Stimulated activated CD4-positive, alpha-beta T cell treated with anti-CD3 and anti-CD28 coated beads, Interleukin-1b, Interleukin-23, amount 100 ng/mL, for 24 hours (primary cell): ENCODE data around the gene CDC37L1.

Experiments used
- DNase-seq, 4 experiments: peaks; one replicate each; pipeline ENCODE4 v3.0.0-alpha.2; 2020; ENCODE audit warnings: low read depth in 4 of 4, low spot score in 1 of 4

Gene CDC37L1

GRCh38 chr9:4668604-4669003, 10.8 kb upstream of the CDC37L1 start:
- DNase-seq: no peak

DNA sequence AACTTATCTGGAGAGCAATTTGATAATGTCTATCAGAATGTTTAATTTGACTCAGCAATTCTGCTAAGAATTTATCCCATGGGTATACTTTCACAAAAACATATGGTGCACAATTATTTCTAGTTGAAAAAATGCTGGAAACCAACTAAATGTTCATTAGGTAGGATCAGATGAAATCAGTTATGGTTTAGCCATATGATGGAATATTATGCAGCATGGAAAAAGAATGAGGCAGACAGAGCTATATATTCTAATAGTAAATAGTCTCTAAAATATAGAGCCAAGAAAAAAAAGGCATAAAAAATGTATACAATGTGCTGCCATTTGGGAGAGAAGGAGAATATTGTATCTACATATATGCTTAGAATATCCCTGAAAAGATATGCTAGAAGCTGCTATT, 9.5 kb upstream of the CDC37L1 start:
- no peak for DNase-seq

DNA sequence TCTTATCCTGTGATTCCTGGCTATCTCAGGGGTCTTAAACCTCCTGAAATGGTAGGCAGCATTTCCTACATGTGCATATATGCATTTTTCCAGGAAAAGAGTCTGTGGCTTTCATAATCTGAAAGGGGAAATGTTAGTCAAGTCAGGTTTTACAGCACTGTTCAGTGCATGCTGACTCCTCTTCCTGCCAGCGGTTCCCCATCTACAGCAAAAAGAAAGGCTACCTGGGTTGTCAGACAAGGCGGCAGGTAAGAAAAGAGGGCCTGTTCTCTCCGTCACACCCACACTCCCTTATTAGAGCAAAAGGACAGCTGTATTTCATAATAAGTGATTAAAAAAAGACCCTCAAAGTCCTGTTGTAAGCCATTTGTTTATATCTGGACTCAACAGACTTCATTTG, 8.8 kb upstream of the CDC37L1 start:
- DNase-seq: no peak

DNA sequence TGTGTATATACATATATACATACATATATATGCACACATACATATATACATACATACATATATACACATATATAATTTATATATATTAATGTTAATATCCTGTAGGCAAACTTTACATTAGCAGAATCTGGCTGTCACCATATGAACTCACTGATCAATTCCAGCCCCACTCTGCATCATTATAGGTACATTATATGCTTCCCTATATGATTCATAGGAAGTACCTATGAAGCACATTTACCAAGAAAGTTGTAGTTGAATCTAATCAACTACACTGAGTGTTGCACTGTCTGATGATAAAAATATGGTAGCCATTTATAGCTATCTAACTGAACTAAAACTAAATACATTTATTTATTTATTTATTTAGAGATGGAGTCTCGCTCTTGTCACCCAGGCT, 7.6 kb upstream of the CDC37L1 start:
- DNase-seq: no peak

- DNase-seq: no peak
These were observed 4.6 kb upstream of the CDC37L1 start for GRCh38 chr9:4674783-4675182.

DNA sequence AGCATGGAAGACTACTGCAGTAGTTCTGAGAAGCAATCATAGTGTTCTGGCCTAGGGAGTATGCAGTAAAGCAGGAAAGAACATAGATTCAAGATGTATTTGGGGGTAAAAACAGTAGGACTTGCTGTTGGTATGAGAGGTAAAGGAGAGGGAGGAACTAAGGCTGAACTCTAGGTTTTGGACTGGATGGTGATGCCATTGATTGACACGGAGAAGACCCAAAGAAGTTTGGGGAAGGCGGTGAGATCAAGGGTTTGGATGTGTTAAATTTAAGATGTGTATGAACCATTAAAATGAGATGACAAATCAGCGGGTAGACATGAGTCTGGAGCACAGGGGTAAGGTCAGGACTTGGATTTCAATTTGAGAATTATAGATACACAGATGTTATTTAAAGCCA, 2.0 kb upstream of the CDC37L1 start:
- DNase-seq: no peak

GRCh38 chr9:4678679-4679267, 596 bp upstream of the CDC37L1 start:
- DNase-seq: no peak

GRCh38 chr9:4680173-4680525, 780 bp downstream of the CDC37L1 start:
- DNase-seq: no peak

- no peak for DNase-seq
These were observed 1.4 kb downstream of the CDC37L1 start for GRCh38 chr9:4680750-4681149.

DNA sequence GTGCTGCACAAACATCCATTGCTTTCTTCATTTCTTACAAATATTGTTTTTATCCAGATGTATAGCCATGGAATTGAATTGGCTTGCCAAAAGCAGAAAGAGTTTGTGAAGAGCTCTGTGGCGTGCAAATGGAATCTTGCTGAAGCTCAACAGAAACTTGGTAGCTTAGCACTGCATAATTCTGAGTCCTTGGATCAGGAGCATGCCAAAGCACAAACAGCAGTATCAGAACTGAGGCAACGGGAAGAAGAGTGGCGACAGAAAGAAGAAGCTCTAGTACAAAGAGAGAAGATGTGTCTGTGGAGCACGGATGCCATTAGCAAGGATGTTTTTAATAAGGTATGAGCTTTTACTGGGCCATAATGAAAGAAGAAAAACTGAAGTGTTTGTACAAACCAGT, 5.5 kb downstream of the CDC37L1 start:
- DNase-seq: no peak

DNA sequence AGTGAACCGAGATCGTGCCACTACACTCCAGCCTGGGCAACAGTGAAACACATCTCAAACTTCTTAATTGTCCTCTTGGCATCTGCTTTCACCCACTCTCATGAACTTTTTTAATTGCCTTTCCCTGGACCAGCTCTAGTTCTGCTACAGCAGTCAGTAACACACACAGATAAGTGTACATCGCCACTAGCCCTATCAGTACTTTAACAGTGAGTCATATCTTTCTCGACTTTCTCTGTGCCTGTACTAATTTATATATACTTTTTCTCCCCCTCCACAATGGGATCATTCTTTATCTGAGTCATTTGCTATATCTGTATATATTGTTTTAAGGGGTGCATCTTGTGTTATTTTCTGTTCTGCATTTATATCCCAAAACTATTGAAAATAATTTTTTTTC, 6.7 kb downstream of the CDC37L1 start:
- no peak for DNase-seq

DNA sequence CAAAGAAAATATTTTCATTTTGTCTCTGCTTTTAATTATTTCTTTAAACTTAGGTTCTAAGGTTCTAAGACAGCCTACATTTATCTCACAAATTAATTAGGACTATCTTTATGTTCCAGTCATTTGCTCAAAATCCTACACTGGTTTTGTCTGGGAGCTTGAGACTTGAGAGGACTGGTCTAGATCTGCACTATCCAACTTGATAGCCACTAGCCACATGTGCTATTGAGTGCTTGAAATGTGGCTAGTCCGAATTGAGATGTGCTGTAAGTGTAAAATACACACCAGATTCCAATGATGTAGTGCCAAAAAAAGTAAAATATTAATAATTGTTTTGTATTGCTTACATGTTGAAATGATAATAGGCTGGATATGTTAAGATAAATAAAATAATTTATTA, 7.2 kb downstream of the CDC37L1 start:
- no peak for DNase-seq

DNA sequence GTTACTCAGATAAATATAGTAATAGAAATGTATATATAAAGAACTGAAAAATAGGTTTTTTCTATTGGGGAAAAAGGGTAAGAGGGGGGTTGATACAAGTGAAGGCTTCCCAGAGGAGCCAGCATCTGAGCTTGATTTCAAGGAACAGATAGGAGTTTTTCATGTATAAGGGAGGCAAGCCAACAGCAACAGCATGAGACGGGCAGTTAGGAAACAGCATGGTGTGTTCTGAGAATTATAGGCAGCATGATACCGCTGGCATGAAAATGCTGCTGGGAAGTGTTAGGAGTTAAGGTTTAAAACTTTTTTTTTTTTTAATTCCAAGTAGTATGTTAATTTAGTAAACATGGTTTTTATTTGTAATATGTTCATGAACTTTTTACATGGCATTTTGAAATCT, 9.7 kb downstream of the CDC37L1 start:
- DNase-seq: no peak

GRCh38 chr9:4689687-4690104, 10.3 kb downstream of the CDC37L1 start:
- DNase-seq: no peak

DNA sequence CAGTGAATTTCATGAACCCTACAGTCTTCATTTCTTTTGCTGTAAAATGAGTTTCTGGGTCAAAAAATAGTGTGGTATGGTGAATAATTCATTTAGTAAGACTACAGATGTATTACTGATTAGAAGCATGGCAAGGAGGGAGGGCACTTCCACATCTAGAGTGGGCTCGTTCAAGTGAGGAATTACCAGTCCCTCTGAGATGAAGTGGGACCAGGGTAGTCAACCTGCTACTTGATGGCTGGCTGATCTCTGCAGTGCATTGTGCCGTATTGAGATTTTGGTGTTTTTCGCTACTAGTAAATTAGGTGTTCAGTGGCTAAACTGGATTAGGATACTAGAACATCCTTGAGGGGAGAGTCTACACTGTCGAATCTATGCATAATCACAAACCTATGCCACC, 10.8 kb downstream of the CDC37L1 start:
- no peak for DNase-seq

GRCh38 chr9:4691795-4692194, 12.4 kb downstream of the CDC37L1 start:
- DNase-seq: no peak

DNA sequence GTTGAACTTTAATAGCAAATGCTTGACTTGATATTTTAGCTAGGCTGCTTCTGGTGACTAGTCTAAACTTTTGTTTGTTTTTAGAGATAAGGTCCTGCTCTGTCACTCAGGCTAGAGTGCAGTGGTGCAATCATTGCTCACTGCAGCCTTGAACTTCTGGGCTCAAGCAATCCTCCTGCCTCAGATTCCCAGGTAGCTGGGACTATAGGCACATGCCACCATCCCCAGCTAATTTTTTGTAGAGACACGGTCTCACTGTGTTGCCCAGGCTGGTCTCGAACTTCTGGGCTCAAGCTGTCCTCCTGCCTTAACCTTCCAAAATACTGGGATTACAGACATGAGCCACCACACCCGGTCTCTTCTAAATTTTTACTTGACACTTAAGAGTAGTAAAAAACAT, 20.7 kb downstream of the CDC37L1 start:
- no peak for DNase-seq

DNA sequence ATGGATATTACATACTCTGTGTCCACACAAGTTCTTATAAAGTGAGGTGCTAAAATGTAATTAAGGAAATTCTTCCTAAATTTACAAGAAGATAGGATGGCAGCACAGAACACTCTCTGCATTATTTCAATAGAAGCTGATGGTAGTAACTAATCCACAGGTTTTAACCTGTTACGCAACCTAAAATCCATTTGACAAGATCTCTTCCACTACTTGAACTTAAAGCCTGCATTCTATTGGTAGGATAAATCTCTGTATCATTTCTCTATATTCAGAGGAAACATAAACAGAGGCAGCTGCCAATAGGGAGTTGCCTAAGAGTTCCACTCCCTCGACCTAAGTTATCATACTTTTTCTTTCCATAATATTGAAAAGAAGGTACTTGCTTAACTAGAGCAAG, 21.6 kb downstream of the CDC37L1 start:
- DNase-seq: no peak

DNA sequence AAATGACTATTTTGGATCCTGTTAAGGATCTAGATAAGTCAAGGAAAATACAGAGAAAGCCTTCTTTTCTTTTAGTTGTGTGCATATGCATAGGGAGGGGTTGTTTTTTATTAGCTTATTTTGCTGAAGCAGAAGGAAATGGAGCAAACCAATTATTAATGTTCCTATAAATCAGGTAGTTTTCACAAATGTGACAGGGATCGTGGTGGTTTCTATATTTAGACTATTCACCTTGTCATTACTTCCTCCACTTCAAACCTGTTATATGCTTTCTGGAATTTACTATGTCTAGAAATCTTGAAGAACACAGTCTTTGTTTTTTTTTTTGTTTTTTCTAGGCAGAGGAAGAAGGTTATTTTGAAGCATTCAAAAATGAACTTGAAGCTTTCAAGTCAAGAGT, 22.2 kb downstream of the CDC37L1 start:
- no peak for DNase-seq

- DNase-seq: no peak
These were observed 24.8 kb downstream of the CDC37L1 start for GRCh38 chr9:4704129-4704528.

- DNase-seq: no peak
These were observed 26.7 kb downstream of the CDC37L1 start for GRCh38 chr9:4706021-4706420.

DNA sequence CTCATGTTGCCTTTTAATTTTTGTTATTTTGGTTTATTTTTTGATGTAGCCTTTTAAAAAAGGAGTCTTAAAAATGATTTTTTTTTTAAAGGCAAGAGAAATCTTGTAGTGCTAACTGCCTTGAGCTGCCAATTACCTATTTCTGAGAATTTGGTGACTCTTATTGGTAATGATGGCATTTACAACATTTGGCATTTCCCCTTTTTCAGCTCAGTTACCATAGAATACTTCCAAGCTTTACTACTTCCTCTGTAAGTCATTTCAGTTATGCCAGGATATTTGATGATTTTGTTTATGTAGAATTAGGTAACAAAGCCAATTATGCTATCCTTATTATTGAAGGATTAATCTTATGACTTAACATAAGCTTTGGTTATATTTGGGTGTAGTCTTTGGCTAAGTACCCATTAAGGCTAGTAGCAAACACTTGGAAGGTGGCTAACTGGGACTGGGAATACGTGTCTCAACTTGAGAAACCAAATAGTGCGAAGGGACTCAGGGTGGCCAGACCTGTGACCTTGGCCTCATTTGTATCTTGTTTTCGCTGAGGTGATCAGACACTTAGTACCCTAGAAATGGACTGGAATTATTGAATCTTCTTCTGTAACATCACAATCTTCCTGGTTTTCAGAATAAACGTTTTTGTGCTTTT, 27.7 kb downstream of the CDC37L1 start:
- DNase-seq: no peak

DNA sequence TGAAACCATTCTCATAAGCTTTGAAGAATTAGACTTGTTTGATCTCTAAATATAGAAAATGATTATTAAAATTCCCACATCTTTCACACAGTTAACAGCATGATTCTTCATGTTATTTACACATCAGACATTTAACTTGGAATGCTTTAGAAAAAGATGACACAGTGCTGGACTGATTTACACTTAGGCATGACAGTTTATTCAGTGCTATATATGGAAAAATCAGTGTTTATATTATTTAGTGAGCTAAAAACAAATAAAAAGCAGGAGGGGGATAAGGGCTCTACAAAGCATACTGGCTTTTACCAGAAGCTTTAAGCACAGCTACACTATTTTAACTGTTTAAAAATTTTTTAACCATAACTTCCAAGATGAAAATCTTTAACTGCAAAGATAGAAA, 30.0 kb downstream of the CDC37L1 start:
- DNase-seq: no peak
